Measurements from ENCODE around the gene ITPR3.

Gene ITPR3

DNA sequence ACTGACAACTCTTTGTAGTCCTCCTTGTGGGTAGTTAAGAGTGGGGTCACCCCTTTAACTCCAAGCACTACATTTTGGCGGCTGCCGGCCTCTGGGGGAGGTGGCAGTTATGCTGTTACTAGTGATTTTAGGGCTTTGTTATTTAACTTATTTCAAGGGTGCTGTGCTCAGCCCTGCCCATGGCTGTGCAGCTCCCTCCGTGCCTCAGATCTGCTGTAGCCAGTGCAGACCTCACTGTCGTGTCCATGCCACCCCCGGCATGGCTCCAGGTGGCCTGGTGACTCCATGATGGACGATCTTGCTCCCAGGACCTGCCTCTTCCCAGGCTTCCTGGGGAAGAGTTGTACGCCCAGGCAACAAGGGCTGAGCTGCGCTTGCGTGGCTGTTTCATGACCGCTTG is 75.0 kb downstream of the ITPR3 start:
- DNase-seq: no peak

DNA sequence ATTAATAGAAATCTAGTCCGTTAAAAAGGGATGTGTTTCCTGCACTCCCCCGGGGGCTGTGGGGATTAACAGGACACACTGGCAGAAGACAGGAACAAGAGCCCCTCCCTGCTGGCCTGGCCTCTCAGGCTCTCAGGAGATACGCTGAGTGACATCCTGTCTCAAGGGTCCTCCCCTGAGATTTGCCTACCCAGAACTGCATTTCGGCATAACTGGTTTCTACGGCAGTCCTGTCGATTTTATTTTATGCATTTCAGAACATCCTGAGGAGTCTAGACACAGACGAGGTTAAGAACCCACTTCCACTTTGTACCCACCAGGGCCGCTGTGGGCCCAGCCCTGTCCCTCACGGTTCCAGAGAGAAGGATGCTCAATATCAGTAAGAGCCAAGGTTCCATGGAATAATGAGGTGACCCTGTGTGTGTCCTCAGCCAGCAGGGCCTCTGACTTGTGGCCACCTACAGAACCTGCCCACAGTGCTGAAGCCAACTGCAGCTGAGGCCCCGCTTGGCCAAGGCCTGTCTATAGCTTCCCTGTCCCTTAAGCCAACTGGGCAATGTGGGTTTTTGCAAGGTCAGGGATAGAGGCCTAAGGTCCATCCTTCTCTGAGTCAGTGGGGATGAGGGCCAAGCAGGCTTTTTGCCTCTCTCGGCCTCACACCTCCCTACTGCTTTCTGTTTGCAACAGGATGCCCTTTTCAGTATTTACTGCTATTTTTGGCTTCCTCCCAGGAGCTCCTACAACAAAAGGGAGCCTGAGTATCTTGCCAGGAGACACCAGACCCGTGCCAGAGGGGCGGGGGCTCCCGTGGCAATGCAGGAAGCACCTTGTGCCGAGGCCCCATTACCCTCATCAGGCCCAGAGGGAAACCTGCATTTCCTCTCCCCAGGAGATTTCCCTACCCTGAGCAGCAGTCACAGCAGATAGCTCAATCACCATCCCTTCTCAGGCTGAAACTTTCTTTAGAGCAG is 75.7 kb downstream of the ITPR3 start:
- DNase-seq: peak in 13 of 51 donors; percentile 14 to 52 (median 24)

DNA sequence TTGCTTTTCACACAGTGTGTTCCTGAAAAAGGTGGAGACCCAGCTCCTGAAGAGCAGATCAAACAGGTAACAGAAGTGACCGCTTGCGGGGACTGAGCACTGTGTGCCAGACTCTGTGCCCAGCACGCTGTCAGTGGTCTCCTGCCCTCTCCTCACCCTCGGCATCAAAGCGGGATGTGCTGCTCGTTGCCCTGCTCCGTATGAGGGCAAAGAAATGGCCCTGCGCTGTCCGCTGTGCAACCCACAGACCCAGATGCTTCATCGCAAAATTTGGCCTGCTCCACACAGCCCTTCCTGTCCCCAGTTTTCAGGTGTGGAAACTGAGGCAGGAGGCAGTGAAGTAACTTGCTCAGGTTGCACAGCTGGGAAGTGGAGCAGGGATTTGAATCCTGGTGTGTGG is 76.7 kb downstream of the ITPR3 start:
- DNase-seq: no peak

DNA sequence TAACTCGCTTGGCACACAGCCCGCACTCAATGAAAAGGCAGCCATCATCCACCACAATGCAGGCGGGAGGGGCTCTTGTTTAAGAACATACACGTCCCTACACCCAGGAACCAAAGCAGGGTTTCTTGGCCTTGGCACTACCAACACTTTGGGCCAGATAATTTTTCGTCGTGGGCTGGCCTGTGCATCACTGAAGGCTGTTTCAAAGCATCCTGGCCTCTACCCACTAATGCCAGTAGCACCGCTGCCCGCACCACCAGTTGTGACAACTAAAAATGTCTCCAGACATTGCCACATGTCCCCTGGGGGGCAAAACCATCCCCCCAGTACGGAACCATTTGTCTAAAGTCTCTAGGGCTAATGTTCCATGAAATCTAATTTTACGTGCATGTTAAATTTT is 77.4 kb downstream of the ITPR3 start:
- DNase-seq: no peak

DNA sequence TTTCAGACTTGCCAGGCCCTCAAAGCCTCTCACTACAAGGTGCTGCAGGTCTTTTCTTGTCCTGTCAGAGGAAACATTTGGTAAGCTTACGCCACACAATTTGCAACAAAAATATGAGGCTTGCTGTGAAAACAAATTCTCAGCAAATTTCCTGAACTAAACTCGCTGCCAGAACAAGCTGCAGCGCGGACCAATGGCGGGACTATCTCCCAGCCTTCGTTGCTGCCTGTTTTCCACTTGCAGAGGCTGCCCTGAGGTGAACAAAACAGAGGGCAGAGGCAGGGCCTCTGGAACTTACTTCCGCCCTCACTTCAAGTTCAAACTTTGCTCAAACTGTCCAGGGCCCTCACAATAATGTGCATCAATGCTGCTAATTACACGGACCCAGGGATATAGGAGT is 78.0 kb downstream of the ITPR3 start:
- no peak for DNase-seq

DNA sequence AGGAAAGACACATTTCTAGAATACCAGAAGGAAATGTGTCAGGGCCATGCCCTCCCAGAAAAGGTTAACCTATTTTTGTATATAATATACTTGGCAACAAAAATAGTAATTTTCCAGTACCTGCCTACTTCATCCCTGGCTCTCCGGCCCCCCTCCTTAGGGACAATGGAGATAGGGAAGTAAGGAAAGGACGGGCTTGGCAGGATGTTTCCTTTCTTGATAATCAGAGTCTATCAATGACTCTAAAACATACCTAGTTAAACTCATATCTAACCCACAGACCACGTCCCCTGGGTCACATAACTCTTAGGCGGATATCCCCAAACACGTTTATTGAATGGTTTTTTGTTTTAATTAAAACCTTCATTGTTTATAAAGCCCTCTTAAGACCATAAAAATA is 78.6 kb downstream of the ITPR3 start:
- DNase-seq: no peak

DNA sequence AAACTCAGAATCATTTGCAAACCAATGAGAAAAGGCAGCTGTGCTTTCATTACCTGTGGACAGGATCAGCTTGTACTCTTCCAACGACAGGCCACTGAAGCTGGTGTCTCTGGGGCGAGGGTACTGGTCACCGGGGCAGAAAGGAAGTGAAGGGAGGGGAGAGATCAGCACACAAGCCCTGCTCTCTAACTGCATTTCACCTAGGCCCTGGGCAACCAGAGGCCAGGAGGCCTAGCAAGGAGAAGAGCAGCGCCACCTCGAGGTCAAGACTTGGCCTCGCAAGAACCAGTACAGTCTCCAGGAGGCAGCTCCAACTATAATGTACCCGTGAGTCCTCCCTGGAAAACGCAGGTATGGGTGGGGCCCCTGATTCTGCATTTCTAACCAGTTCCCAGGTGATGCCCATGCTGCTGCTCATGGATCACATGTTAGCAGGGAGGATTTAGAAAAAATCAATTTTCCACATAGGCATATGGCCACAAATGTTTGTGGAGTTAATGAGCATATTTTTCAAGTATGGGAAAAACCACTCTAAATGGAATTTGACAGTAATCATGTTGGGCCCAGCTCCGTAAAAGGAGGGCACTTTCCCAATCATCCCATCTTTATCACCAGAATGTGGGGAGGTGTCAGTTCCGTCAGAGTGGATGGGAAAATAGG is 79.4 kb downstream of the ITPR3 start:
- peak in 20 of 51 donors; percentile 9 to 58 (median 32) for DNase-seq

DNA sequence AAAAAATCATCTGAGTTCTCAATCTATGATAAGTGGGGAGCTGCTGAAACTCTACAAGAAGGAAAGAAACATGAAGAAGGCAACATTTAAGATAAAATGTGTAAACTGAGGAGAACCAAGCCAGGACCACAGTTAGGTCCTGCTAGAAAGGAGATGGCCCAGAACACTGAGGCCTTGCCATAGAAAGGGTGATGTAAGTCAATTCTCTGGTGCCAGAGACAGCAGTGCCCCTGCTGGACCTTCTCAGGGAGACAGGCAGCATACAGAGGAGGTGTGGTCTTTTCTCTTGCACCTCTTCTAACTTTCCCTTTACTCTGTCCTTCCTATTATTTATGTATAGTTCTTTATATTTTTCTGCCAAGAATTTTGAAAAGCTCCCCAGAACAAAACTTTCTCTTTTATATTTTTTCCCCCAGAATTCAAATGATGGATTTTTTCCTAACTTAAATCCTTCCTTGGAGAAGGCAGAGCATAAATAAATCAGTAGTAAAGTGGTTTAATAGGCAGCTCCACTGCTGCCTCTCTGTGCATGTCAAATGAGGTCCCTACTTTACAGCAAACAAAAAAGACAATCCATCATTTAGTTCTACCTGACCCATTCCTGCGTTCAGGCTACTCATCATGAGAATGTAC is 81.3 kb downstream of the ITPR3 start:
- DNase-seq: peak in 5 of 51 donors; percentile 16 to 44 (median 27)

DNA sequence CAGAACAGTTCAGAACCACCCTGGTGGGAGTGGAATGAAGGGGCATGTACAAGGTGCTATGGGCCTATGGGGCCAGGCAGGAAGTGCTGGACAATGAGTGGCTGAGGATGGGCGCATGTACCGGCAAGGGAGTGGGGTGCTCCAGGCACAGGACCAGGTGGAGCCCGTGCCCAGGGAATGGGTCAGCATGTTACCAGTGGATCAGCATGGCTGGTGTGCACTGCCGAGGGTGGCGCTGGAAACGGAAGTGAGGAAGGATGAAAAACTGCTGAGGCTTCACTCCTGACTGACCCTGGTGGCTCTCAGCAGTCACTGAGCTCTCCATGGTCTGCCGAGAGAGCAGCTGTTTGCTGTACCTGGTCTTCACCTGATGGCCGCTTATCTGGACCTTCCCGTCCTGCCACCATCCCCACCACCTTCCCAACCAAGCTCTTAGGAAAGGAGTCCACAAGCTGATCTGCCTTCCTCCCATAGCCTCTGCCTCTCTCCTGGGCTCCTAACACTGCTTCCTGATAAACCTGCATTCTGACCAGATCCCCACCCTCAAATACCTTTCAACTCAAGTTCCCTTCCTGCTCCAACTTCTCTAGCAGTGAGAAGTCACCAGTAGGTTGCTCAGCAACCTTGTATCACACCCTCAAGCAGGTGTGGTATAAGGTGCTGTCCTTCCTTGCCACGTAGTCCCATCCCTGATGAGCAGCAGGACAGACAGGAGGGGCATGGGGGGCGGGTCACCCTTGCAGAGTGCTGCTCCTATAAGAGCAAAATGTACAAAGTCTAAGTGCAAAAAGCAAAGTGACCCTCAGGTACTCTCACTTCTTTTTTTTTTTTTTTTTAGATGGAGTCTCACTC is 83.3 kb downstream of the ITPR3 start:
- DNase-seq: no peak

DNA sequence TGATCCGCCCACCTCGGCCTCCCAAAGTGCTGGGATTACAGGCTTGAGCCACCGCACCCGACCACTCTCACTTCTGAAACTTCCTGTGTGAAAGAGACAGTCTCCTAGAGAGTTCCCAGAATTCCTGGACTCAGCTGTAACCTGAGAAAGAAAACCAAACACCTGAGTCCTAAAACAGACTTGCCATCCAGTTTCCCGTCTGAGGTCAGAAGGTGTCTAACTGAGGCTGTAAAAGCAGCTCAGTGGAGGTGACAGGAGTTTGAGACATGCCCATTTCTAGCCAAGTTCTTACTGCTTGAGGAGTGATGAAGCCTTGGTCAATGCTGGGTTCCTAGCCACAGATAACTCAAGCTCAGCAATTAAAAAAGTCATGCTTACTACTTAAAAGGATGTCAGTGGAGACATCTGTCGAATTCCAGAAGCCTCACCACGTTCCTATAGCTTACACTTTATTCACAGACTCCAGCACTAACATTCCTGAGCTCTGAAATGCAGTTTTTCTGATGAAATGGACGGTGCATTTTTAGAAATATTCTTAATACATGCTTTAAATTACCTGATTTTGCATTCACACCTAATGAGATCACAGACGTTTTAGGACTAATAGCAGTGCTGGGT is 84.3 kb downstream of the ITPR3 start:
- no peak for DNase-seq

DNA sequence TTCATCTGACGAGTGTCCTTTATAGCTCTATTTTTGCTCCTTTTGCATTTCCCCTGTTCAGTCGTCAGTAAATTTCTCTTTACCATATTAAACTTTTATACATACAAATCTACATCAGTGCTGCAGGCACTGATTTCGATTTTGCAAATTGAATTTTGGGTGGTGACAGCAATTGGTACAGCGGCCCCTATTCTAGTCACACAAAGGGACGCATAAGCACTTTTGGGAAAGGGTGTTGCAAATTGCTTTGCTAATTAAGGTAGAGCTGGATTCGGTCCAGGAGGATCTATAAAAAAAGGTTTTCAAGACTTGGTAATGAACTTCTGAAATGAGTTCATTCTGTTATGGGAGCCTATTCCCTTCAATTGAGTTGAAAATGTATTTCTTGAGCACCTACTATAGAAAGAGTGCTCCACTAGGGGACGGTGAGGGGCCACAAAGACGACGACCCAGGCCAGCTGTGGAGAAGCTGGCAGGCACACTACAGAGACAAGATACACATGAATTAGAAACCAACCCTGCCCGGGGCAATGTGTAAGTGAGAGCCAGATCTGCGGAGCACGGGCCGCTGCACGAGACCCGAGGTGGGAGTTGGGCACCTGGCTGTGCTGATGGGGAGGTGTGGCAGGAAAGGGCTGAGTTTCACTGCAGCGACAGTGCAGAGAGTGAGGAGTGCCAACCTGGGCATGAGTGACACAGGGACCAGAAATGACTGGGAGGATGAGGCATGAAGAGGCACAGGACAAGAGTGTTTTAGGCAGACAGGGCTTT is 85.0 kb downstream of the ITPR3 start:
- no peak for DNase-seq

DNA sequence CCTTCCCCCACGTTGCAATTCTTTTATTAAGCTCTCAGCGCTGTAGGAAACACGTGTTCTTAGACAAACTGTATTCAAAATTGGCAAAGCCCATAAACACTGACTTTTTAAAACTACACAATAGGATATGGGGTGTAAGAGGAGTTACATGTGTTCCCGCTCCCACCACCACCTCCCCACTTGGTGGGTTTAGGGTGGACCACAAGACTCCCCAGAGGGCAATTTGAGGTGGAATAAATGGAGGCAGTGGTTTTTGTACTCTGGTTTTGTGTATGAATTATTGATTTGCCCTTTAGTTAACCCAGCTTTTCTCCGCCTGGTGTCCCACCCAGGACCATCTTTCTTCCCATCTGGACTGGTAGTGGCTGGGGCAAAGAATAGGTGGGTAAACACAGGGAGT is 86.6 kb downstream of the ITPR3 start:
- no peak for DNase-seq

DNA sequence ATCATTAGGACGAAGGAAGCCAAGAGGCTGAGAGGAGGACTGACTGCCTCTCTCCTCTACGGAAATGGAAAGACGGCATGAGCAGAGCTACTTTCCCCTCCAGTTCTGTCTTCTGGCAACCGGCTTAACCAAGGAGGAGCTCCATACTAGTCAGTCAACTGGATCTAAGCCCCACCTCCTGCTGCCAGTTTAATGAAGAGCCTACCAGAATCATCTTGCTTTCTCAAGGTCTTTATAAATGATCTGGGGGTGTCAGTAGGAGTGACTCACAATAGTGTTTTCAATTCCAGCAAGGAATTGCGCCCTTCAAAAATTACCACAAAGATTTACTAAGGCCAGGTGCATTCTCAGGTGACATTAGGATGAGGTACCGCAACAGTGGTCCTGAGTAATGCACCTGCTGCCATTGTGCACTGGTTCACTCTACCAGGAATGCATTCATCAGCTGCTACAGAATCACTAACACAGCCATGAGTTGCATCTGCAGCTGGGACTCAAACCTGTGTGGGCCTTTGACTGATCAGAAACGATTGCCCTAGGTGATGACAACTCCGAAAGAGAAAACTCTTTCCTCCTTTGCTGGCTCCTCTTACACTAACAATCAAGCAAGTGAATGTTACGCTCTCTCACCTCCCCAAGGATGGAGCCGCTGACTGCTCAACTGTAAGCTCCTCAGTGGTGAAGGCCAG is 87.5 kb downstream of the ITPR3 start:
- peak in 1 of 51 donors; percentile 34 for DNase-seq

DNA sequence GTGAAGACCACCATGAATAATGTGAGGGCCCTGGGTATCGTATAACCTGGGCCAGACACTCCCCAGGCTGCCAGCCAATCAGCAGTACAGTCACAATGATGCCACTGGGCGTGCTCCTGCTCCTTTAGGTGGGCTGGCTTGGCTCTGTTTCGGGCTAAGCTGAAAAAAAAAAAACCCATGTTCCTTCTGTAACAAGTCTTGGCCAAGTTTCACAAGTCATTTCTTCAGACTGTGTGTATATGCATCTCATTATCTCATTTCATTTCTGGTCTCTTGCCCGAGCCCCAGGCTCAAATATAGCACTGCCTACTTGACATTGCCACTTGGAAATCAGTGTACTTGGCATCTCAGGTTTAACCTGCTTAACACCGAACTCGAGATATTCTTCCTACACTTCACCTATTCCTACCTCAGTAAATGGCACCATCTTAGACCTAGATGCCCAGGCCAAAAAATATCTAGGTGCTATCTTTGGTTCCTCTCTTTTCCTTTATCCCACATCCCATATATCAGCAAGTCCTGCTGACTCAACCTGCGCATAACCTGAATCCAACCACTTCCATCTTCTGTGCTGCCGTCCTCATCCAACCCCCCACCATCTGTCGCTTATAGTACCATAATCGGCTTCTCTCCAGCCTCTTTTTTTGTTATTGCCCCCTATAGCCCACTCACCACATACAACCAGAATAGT is 88.6 kb downstream of the ITPR3 start:
- peak in 1 of 51 donors; percentile 21 for DNase-seq

DNA sequence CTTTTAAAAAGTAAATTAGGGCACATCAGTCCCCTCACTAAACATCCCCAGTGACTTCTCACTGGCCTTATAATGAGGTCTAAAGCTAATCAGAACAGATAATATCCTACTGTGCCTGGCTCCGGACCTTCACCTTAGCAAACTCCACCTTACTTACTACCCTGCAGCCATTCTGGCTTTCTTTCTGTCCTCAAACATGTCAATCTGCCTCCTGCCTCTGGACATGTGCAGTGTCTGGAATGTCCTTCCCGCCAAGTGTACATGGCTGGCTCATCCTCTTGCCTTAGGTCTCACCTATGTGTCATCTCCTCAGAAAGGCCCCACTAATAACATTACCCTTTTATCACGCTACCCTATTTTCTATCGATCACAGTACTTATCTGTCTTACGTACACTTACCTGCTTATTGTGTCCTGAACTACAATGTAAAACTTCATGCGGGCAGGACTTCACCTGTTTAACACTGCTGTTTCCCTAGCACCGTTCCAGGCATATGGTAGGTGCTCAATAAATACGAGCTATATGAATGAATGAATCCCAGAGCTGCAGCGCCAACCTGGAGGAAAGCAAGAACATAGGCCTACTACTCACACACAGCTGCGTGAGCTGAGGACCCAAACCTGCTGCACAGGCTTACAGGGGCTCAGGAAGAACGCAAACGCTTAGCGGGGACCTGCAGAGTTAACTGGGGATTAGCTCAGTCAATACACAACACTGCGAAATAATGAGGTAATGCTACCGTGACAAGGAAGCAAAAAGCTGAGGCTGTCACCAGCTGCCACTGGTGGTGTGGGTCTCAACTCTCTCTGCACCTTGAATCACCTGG is 89.4 kb downstream of the ITPR3 start:
- DNase-seq: no peak

DNA sequence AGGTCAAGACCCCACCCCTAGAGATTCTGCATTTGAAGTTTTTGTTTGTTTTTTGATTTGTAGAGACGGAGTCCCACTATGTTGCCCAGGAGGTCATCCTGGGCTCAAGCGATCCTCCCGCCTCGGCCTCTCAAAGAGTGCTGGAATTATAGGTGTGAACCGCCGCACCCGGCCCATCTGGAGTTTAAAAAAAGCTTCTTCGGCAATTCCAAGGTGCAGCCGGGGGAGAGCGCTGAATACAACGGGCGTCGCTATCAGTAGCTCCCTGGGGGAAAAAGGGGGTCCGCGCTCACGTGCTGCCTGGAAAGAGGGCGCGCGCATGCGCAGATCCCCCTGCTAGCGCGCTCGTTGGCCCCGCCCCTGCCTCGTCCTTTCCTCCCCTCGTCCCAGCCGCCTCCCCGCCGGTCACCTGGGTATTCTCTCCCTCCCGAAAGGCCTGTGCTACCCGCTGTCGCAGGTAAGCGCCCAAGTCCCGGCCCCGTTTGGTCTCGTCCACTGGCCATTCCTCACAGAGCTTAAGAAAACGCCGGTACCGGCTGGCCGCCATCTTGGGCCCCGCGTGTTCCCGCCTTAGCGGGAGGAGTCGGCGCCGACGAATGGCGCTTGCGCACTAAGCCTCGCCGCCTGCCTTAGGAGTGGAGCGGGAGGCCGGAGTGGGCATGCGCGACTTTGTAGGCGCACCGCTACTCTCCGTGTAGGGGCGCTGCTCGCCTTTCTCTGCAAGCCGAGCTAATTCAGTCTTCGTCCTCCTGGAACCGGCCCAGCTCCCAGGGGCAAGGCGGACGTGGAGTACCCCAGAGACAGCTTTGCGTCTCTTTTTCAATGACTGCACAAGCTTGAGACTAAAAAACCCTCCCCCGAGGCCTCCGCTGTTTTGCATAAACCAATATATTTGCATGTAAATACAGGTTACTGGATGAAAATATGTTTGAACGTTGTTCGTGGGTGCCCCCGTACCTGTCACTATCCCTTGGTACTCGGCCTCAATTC is 90.3 kb downstream of the ITPR3 start, which contains the start of gene UQCC2:
UQCC2 (minus strand) TSS at position 561 of the 990 bp plus-strand sequence; CDS start at position 547, 14 bp downstream.
- DNase-seq: peak; percentile 80 to 100 (median 93)
